Thyroid gland (tissue), 4 donors: ENCODE data around the gene NFKBIA. TPM values are rescaled to one million over a fixed set of nuclear protein-coding genes. Genes with fewer than 3 reads are reported as not detected.

Experiments used
- total RNA-seq, 4 donors: library from RNA; depleted of rRNA; stranded (reverse); fragments of >200 nt; gene quantifications; one replicate each; pipeline ENCODE4 v1.2.3, GENCODE V29; 2016

Gene NFKBIA
- total RNA-seq, 4 donors from 2014 or later: 200 to 434 (median 356) TPM

Other genes starting within 250 kb of the NFKBIA start
- gene PSMA6, start 112.4 kb downstream of the NFKBIA start, total RNA-seq: 100 to 1,000 TPM; 107 to 157 (median 120) TPM
- not detected for gene INSM2, start 129.4 kb upstream of the NFKBIA start, total RNA-seq